Smooth muscle cell (in vitro differentiated cells): ENCODE data around the gene TECPR2. TPM values are rescaled to one million over a fixed set of nuclear protein-coding genes. Genes with fewer than 3 reads are reported as not detected.

Experiments used
- DNase-seq: peaks from one replicate; lab custom pipeline; 2025; ENCODE audit not compliant: unreplicated experiment; lab: John Stamatoyannopoulos, UW
- H2AFZ ChIP-seq: fragments of 200-600 bp; sonication (generic); 2 replicates; pipeline ENCODE4 v1.6.0; 2016; ENCODE audit warnings: antibody characterized with exemption, low read depth, mild to moderate bottlenecking
- H3F3A ChIP-seq: fragments of 200-600 bp; sonication (generic); 2 replicates; pipeline ENCODE4 v1.6.0; 2017; ENCODE audit warnings: antibody characterized with exemption, low read depth
- H3K27ac ChIP-seq: fragments of 200-600 bp; sonication (generic); 2 replicates; pipeline ENCODE4 v1.5.1; 2016; ENCODE audit warnings: low read depth, mild to moderate bottlenecking
- H3K27me3 ChIP-seq: fragments of 200-600 bp; sonication (generic); 2 replicates; pipeline ENCODE4 v1.6.1; 2016; ENCODE audit warnings: low read depth, mild to moderate bottlenecking
- H3K36me3 ChIP-seq: fragments of 200-600 bp; sonication (generic); 2 replicates; pipeline ENCODE4 v1.5.1; 2016; ENCODE audit warnings: low read depth
- H3K4me1 ChIP-seq: fragments of 200-600 bp; sonication (generic); 2 replicates; pipeline ENCODE4 v1.5.1; 2016; ENCODE audit warnings: low read depth
- H3K4me2 ChIP-seq: fragments of 200-600 bp; sonication (generic); 2 replicates; pipeline ENCODE4 v1.6.0; 2016; ENCODE audit warnings: mild to moderate bottlenecking
- H3K4me3 ChIP-seq: fragments of 200-600 bp; sonication (generic); 2 replicates; pipeline ENCODE4 v1.5.1; 2016; ENCODE audit warnings: mild to moderate bottlenecking
- H3K79me2 ChIP-seq: fragments of 200-600 bp; sonication (generic); 2 replicates; pipeline ENCODE4 v1.6.0; 2016; ENCODE audit warnings: low read depth, mild to moderate bottlenecking
- H3K9ac ChIP-seq: fragments of 200-600 bp; sonication (generic); 2 replicates; pipeline ENCODE4 v1.6.0; 2016; ENCODE audit warnings: low read depth
- H3K9me3 ChIP-seq: fragments of 200-600 bp; sonication (generic); replicated peaks from 2 replicates; pipeline ENCODE4 v1.5.1; 2016; ENCODE audit warnings: low read depth
- H4K20me1 ChIP-seq: fragments of 200-600 bp; sonication (generic); 2 replicates; pipeline ENCODE4 v1.6.0; 2016; ENCODE audit warnings: low read depth
- CTCF ChIP-seq: fragments of 200-600 bp; sonication (generic); IDR thresholded peaks from 2 replicates; pipeline ENCODE4 v1.5.1; 2017; ENCODE audit warnings: borderline replicate concordance, mild to moderate bottlenecking, antibody characterized with exemption; ENCODE audit not compliant: insufficient read depth, poor library complexity, severe bottlenecking
- WGBS: methylation state at CpG from one replicate; pipeline ENCODE4 v1.1.7; 2016; ENCODE audit warnings: low lambda C conversion rate; 5-methylcytosine and 5-hydroxymethylcytosine counted together
- polyA plus RNA-seq: library from polyadenylated mRNA; unstranded; fragments of >200 nt; fragmentation: Nextera tagmentation; extraction: Ambion mirVana; gene quantifications from 2 replicates; pipeline ENCODE4 v1.2.1, GENCODE V29; 2016
- total RNA-seq: library from RNA; depleted of rRNA; stranded (reverse); fragments of >200 nt; gene quantifications from 2 replicates; pipeline ENCODE4 v1.2.3, GENCODE V29; 2014

TECPR2 gene
- total and polyA plus RNA-seq, 2 experiments from 2014 or later = 11.0 to 12.2 TPM

GRCh38 chr14:102454711-102455110 lies 92.0 kb downstream of the TECPR2 start:
- no peak overlapping the region for H3K27ac ChIP-seq
- no peak for TF ChIP-seq CTCF
- H3K4me3 ChIP-seq = no peak overlapping the region
- H3K27me3 ChIP-seq = no peaks in the 10 kb centered on the region
- no peaks in the 10 kb centered on the region for H3K4me1 ChIP-seq
- H2AFZ ChIP-seq = no peak overlapping the region
- WGBS = 99% methylated on average over 5 of the region's 5 CpGs
- no peaks in the 10 kb centered on the region for H3F3A ChIP-seq
- H3K79me2 ChIP-seq = no peaks in the 10 kb centered on the region
- H4K20me1 ChIP-seq = no peaks in the 10 kb centered on the region
- H3K9me3 ChIP-seq = no peaks in the 10 kb centered on the region
- no peak overlapping the region for H3K9ac ChIP-seq
- no peak overlapping the region for H3K4me2 ChIP-seq
- H3K36me3 ChIP-seq = peaks cover 9% of the 10 kb centered on the region
- DNase-seq = no peak

DNA sequence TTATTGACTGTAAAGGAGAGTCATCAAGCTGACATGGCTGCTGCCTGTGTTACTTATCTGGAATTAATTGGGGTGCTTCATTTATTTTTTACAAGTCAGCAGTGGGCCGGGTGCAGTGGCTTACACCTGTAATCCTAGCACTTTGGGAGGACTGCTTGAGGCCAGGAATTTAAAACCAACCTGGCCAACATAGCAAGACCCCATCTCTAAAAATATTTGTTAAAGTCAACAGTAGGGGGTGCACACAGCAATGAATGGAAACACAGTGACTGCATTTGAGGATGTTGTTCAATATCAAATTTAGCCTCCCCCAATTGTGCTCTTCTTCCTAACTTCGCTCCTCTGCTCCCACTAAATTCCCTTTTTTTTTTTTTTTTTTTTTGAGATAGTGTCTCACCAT lies 94.8 kb downstream of the TECPR2 start:
- no peak for DNase-seq
- Histone ChIP-seq H3K79me2 (no peaks in the 10 kb centered on the region), H3K36me3 (no peaks in the 10 kb centered on the region), H2AFZ (no peak overlapping the region), H3F3A (no peaks in the 10 kb centered on the region), H4K20me1 (no peaks in the 10 kb centered on the region), H3K9ac (no peak overlapping the region), H3K9me3 (no peaks in the 10 kb centered on the region), H3K27me3 (no peaks in the 10 kb centered on the region), H3K4me1 (no peaks in the 10 kb centered on the region), H3K27ac (no peak overlapping the region), H3K4me2 (no peak overlapping the region), H3K4me3 (no peak overlapping the region)
- no peak for TF ChIP-seq CTCF
- 80% methylated on average over 2 of the region's 2 CpGs for WGBS

- Histone ChIP-seq H3F3A (no peaks in the 10 kb centered on the region), H3K79me2 (no peaks in the 10 kb centered on the region), H3K36me3 (no peaks in the 10 kb centered on the region), H3K9me3 (no peaks in the 10 kb centered on the region), H3K4me3 (no peak overlapping the region), H3K9ac (no peak overlapping the region), H4K20me1 (no peaks in the 10 kb centered on the region), H3K4me2 (no peak overlapping the region), H2AFZ (no peak overlapping the region), H3K27ac (no peak overlapping the region), H3K4me1 (no peaks in the 10 kb centered on the region), H3K27me3 (no peaks in the 10 kb centered on the region)
- no peak for DNase-seq
- 91% methylated on average over 14 of the region's 14 CpGs for WGBS
- TF ChIP-seq CTCF = no peak
Observed at GRCh38 chr14:102461490-102462338, 99.0 kb downstream of the TECPR2 start.

DNA sequence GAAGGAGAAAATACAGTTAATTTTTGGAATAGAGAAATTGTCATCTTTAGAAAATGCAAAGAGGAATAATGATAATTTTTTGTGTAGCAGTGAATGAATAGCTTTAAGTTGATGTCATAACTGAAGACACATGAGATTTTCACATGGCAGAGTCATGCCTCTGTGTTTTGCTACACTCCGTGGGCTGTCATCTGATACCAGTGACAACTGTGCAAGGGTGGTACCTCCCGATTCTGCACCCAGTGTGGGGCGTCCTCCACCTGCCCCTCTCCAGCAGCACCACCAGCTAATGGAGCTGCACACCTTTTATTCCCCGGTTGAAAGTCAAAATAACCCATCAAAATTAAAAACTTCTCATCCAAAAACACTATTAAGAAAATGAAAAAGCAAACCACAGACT lies 99.7 kb downstream of the TECPR2 start:
- no peak for DNase-seq
- Histone ChIP-seq H3F3A (no peaks in the 10 kb centered on the region), H3K4me1 (no peaks in the 10 kb centered on the region), H3K9me3 (no peaks in the 10 kb centered on the region), H3K9ac (no peak overlapping the region), H3K4me3 (no peak overlapping the region), H2AFZ (no peak overlapping the region), H3K4me2 (no peak overlapping the region), H3K27me3 (no peaks in the 10 kb centered on the region), H3K36me3 (no peaks in the 10 kb centered on the region), H3K79me2 (no peaks in the 10 kb centered on the region), H3K27ac (no peak overlapping the region), H4K20me1 (no peaks in the 10 kb centered on the region)
- 90% methylated on average over 4 of the region's 4 CpGs for WGBS
- no peak for TF ChIP-seq CTCF
